ENCODE data around the gene CDC42. TPM values are rescaled to one million over a fixed set of nuclear protein-coding genes. Genes with fewer than 3 reads are reported as not detected.

The CDC42 gene
- total and polyA plus RNA-seq, 9 of the 15 experiments (the other 6 are each of a cell fraction or from before 2014, with no cell fraction given): 186 to 398 (median 325) TPM

DNA sequence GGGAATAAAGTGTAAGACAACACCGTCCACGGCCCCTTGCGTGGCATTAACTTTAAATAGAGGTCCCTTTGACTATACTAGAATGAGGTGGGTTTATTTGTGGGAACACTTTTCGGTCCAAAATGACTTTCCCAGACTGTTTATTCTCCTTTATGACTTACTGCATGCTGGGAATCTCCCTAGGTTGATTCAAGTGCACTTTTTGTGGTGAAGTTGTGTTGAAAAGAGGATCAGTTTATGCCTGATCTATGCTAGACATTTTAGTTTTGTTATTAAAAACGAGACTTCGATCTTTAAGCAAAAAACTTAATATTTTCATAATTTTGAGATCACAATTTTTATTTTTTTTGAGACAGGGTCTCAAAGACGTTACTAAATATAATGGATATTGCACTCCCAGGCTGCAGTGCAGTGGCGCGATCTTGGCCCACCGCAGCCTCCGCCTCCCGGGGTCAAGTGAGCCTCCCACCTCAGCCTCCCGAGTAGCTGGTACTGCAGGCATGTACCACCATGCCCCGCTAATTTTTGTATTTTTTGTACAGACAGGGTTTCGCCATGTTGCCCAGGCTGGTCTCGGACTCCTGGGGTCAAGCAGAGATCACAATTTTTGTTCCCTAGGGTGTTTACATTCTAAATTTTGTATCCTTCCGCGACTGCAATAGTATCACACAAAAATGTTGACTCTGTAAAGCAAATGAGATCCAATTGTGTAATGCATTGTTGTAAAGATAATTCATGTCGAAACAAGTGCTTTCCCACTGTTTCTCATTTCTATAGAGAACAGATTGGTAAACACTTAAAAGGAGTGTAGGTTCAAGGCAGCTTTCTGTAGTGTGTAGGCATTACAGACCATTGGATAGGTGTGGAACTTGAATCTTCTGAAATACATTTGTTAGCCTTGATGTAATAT, 1.6 kb downstream of the CDC42 start (continued):
- TF ChIP-seq, protein P1, sequence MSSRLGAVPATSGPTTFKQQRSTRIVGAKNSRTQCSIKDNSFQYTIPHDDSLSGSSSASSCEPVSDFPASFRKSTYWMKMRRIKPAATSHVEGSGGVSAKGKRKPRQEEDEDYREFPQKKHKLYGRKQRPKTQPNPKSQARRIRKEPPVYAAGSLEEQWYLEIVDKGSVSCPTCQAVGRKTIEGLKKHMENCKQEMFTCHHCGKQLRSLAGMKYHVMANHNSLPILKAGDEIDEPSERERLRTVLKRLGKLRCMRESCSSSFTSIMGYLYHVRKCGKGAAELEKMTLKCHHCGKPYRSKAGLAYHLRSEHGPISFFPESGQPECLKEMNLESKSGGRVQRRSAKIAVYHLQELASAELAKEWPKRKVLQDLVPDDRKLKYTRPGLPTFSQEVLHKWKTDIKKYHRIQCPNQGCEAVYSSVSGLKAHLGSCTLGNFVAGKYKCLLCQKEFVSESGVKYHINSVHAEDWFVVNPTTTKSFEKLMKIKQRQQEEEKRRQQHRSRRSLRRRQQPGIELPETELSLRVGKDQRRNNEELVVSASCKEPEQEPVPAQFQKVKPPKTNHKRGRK (tag; IDR thresholded peaks at IDR 0.05): no peak
- no peak for TF ChIP-seq MYBL2 (IDR thresholded peaks at IDR 0.05; ENCODE audit: low read depth)
- no peak for TF ChIP-seq MYBL2 (CRISPR knock-in tag; IDR thresholded peaks at IDR 0.05; ENCODE audit: borderline replicate concordance)
- no peak for TF ChIP-seq BRD4 (IDR thresholded peaks at IDR 0.05)
- no peak for TF ChIP-seq L3MBTL2 (IDR thresholded peaks at IDR 0.05)
- TF ChIP-seq, protein P2, sequence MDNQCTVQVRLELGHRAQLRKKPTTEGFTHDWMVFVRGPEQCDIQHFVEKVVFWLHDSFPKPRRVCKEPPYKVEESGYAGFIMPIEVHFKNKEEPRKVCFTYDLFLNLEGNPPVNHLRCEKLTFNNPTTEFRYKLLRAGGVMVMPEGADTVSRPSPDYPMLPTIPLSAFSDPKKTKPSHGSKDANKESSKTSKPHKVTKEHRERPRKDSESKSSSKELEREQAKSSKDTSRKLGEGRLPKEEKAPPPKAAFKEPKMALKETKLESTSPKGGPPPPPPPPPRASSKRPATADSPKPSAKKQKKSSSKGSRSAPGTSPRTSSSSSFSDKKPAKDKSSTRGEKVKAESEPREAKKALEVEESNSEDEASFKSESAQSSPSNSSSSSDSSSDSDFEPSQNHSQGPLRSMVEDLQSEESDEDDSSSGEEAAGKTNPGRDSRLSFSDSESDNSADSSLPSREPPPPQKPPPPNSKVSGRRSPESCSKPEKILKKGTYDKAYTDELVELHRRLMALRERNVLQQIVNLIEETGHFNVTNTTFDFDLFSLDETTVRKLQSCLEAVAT (IDR thresholded peaks at IDR 0.05): no peak
- no peak for TF ChIP-seq HIVEP1 (CRISPR knock-in tag; IDR thresholded peaks at IDR 0.05)
- peak; percentile 23; the same call in 1 of the 2 replicates for TF ChIP-seq POLR2AphosphoS5 (IDR thresholded peaks at IDR 0.05; ENCODE audit: control insufficient read depth, insufficient read depth, low read depth, low read length)
- no peak for TF ChIP-seq KLF13 (tag; IDR thresholded peaks at IDR 0.05; ENCODE audit: borderline replicate concordance, low read depth)
- no peak for TF ChIP-seq ZNF764 (CRISPR knock-in tag; IDR thresholded peaks at IDR 0.05; ENCODE audit: low read depth)
- TF ChIP-seq CLOCK (CRISPR knock-in tag; IDR thresholded peaks at IDR 0.05; ENCODE audit: borderline replicate concordance): no peak
- TF ChIP-seq FOXA1 (IDR thresholded peaks at IDR 0.05; ENCODE audit: borderline replicate concordance): no peak; the same call in 1 of the 2 replicates
- TF ChIP-seq KDM1A (IDR thresholded peaks at IDR 0.05): peak; percentile 14 to 46; a peak in 1 of 4 replicates
- TF ChIP-seq NCOR1 (IDR thresholded peaks at IDR 0.05): no peak
- TF ChIP-seq, protein P3, sequence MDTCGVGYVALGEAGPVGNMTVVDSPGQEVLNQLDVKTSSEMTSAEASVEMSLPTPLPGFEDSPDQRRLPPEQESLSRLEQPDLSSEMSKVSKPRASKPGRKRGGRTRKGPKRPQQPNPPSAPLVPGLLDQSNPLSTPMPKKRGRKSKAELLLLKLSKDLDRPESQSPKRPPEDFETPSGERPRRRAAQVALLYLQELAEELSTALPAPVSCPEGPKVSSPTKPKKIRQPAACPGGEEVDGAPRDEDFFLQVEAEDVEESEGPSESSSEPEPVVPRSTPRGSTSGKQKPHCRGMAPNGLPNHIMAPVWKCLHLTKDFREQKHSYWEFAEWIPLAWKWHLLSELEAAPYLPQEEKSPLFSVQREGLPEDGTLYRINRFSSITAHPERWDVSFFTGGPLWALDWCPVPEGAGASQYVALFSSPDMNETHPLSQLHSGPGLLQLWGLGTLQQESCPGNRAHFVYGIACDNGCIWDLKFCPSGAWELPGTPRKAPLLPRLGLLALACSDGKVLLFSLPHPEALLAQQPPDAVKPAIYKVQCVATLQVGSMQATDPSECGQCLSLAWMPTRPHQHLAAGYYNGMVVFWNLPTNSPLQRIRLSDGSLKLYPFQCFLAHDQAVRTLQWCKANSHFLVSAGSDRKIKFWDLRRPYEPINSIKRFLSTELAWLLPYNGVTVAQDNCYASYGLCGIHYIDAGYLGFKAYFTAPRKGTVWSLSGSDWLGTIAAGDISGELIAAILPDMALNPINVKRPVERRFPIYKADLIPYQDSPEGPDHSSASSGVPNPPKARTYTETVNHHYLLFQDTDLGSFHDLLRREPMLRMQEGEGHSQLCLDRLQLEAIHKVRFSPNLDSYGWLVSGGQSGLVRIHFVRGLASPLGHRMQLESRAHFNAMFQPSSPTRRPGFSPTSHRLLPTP (IDR thresholded peaks at IDR 0.05; ENCODE audit: borderline replicate concordance, extremely low read depth, insufficient read length): no peak
- TF ChIP-seq STAT5B (CRISPR knock-in tag; IDR thresholded peaks at IDR 0.05): no peak
- no peak for TF ChIP-seq JUND (IDR thresholded peaks at IDR 0.05; ENCODE audit: borderline replicate concordance, low read depth, low read length)
- TF ChIP-seq JUND (tag; IDR thresholded peaks at IDR 0.05; ENCODE audit: borderline replicate concordance, low read depth, low read length): no peak
- no peak for TF ChIP-seq CCAR2 (IDR thresholded peaks at IDR 0.05; ENCODE audit: low read depth, low read length)
